ENCODE results near the gene TNNT3. TPM values are rescaled to one million over a fixed set of nuclear protein-coding genes. Genes with fewer than 3 reads are reported as not detected.
A peak's percentile ranks its signal among the peaks of the same experiment; 100 is the strongest.

Gene TNNT3
- total RNA-seq, 6 experiments from 2014 or later, result not detected

GRCh38 chr11:1880746-1881441 is 38.6 kb upstream of the TNNT3 start:
- Mint-ChIP-seq H3K9me3 (no peaks in the 10 kb centered on the region), H3K36me3 (ENCODE audit: low read depth) (no peaks in the 10 kb centered on the region), H3K27ac (no peak overlapping the region), H3K27me3 (ENCODE audit: insufficient read depth) (peaks cover 2% of the 10 kb centered on the region), H3K4me1 (ENCODE audit: low read depth) (no peaks in the 10 kb centered on the region), H3K4me3 (no peak overlapping the region)
- DNase-seq, result no peak
- TF ChIP-seq CTCF (IDR thresholded peaks at IDR 0.05), result no peak

GRCh38 chr11:1881442-1882264 is 37.9 kb upstream of the TNNT3 start:
- Mint-ChIP-seq H3K4me3 (no peak overlapping the region), H3K4me1 (ENCODE audit: low read depth) (no peaks in the 10 kb centered on the region), H3K27me3 (ENCODE audit: insufficient read depth) (peaks cover 2% of the 10 kb centered on the region), H3K36me3 (ENCODE audit: low read depth) (no peaks in the 10 kb centered on the region), H3K27ac (no peak overlapping the region), H3K9me3 (no peaks in the 10 kb centered on the region)
- no peak for TF ChIP-seq CTCF (IDR thresholded peaks at IDR 0.05)
- DNase-seq, result no peak

GRCh38 chr11:1882265-1883238 is 37.0 kb upstream of the TNNT3 start:
- Mint-ChIP-seq H3K27ac (no peak overlapping the region), H3K27me3 (ENCODE audit: insufficient read depth) (peaks cover 2% of the 10 kb centered on the region), H3K4me1 (ENCODE audit: low read depth) (no peaks in the 10 kb centered on the region), H3K9me3 (no peaks in the 10 kb centered on the region), H3K36me3 (ENCODE audit: low read depth) (no peaks in the 10 kb centered on the region), H3K4me3 (no peak overlapping the region)
- peak; percentile 98 for TF ChIP-seq CTCF (IDR thresholded peaks at IDR 0.05)
- peak; percentile 29 for DNase-seq

GRCh38 chr11:1883346-1884302 is 35.9 kb upstream of the TNNT3 start:
- TF ChIP-seq CTCF (IDR thresholded peaks at IDR 0.05), result no peak
- H3K27me3 Mint-ChIP-seq (ENCODE audit: insufficient read depth), result peaks cover 2% of the 10 kb centered on the region
- H3K36me3 Mint-ChIP-seq (ENCODE audit: low read depth), result no peaks in the 10 kb centered on the region
- H3K27ac Mint-ChIP-seq, result no peak overlapping the region
- no peaks in the 10 kb centered on the region for H3K9me3 Mint-ChIP-seq
- no peaks in the 10 kb centered on the region for H3K4me1 Mint-ChIP-seq (ENCODE audit: low read depth)
- H3K4me3 Mint-ChIP-seq, result no peak overlapping the region
- no peak for DNase-seq

Measured in HFFc6 (cell line).